Measurements from ENCODE around the gene PPP6R3. TPM values are rescaled to one million over a fixed set of nuclear protein-coding genes. Genes with fewer than 3 reads are reported as not detected.

PPP6R3 gene
- polyA plus RNA-seq, 1 donor (not counting 4 experiments of a cell fraction or from before 2014, with no cell fraction given), result 50.2 TPM

GRCh38 chr11:68412593-68413475 is 47.7 kb upstream of the PPP6R3 start:
- TF ChIP-seq EZH2 (IDR thresholded peaks at IDR 0.05; ENCODE audit: low read length) (no peak), CTCF (optimal IDR thresholded peaks at IDR 0.05 in 1 of 3, IDR thresholded peaks at IDR 0.05 in 1 of 3, conservative IDR thresholded peaks at IDR 0.05 in 1 of 3; ENCODE audit: extremely low read depth in 1 of 3, insufficient read depth in 2 of 3, low read length in 3 of 3) (no peak)
- Histone ChIP-seq H3K27ac (ENCODE audit: control insufficient read depth, insufficient read depth, low read length) (no peak overlapping the region), H2AFZ (ENCODE audit: control insufficient read depth, low read length) (no peak overlapping the region), H3K9me1 (ENCODE audit: control insufficient read depth, extremely low read depth, insufficient read depth, low read length) (no peaks in the 10 kb centered on the region), H3K4me2 (ENCODE audit: control insufficient read depth, extremely low read depth, insufficient read depth, low read depth, low read length) (no peak overlapping the region), H3K79me2 (ENCODE audit: control insufficient read depth, insufficient read depth, low read length) (no peaks in the 10 kb centered on the region), H3K27me3 (ENCODE audit: control insufficient read depth, extremely low read depth, insufficient read depth, low read length) (no peaks in the 10 kb centered on the region), H3K36me3 (ENCODE audit: control insufficient read depth in 2 of 2, extremely low read depth in 1 of 2, insufficient read depth in 2 of 2, low read length in 2 of 2) (peaks cover 25 to 28% of the 10 kb centered on the region in 2 experiments), H3K9ac (ENCODE audit: control insufficient read depth, extremely low read depth, insufficient read depth, low read length) (no peak overlapping the region), H3K4me3 (ENCODE audit: control insufficient read depth in 2 of 3, extremely low read depth in 1 of 3, insufficient read depth in 2 of 3, low read depth in 1 of 3, low read length in 3 of 3) (no peak overlapping the region), H4K20me1 (ENCODE audit: control insufficient read depth, extremely low read depth, insufficient read depth, low read length) (no peaks in the 10 kb centered on the region), H3K4me1 (ENCODE audit: control insufficient read depth, extremely low read depth, insufficient read depth, low read length) (no peaks in the 10 kb centered on the region), H3K9me3 (ENCODE audit: control insufficient read depth, low read depth, low read length) (no peaks in the 10 kb centered on the region)
- DNase-seq (ENCODE audit: low read depth, low spot score), result no peak
- FAIRE-seq, result no peak
- dilution Hi-C loops (cut with MboI; ENCODE audit: extremely low pct_ligation_motif_present, low sequenced_read_pairs), result no loop called here

- no peaks in the 10 kb centered on the region for H3K79me2 ChIP-seq (ENCODE audit: control insufficient read depth, insufficient read depth, low read length)
- TF ChIP-seq EZH2 (IDR thresholded peaks at IDR 0.05; ENCODE audit: low read length), result no peak
- TF ChIP-seq CTCF (optimal IDR thresholded peaks at IDR 0.05 in 1 of 3, IDR thresholded peaks at IDR 0.05 in 1 of 3, conservative IDR thresholded peaks at IDR 0.05 in 1 of 3; ENCODE audit: extremely low read depth in 1 of 3, insufficient read depth in 2 of 3, low read length in 3 of 3), result no peak
- no peaks in the 10 kb centered on the region for H3K4me1 ChIP-seq (ENCODE audit: control insufficient read depth, extremely low read depth, insufficient read depth, low read length)
- no peak overlapping the region for H3K27ac ChIP-seq (ENCODE audit: control insufficient read depth, insufficient read depth, low read length)
- H3K9ac ChIP-seq (ENCODE audit: control insufficient read depth, extremely low read depth, insufficient read depth, low read length), result no peak overlapping the region
- no peak overlapping the region for H2AFZ ChIP-seq (ENCODE audit: control insufficient read depth, low read length)
- no peak for DNase-seq (ENCODE audit: low read depth, low spot score)
- no peak overlapping the region for H3K4me3 ChIP-seq (ENCODE audit: control insufficient read depth in 2 of 3, extremely low read depth in 1 of 3, insufficient read depth in 2 of 3, low read depth in 1 of 3, low read length in 3 of 3)
- FAIRE-seq, result no peak
- H4K20me1 ChIP-seq (ENCODE audit: control insufficient read depth, extremely low read depth, insufficient read depth, low read length), result no peaks in the 10 kb centered on the region
- no peaks in the 10 kb centered on the region for H3K27me3 ChIP-seq (ENCODE audit: control insufficient read depth, extremely low read depth, insufficient read depth, low read length)
- no peaks in the 10 kb centered on the region for H3K9me1 ChIP-seq (ENCODE audit: control insufficient read depth, extremely low read depth, insufficient read depth, low read length)
- peaks cover 26 to 28% of the 10 kb centered on the region in 2 experiments for H3K36me3 ChIP-seq (ENCODE audit: control insufficient read depth in 2 of 2, extremely low read depth in 1 of 2, insufficient read depth in 2 of 2, low read length in 2 of 2)
- no peak overlapping the region for H3K4me2 ChIP-seq (ENCODE audit: control insufficient read depth, extremely low read depth, insufficient read depth, low read depth, low read length)
- dilution Hi-C loops (cut with MboI; ENCODE audit: extremely low pct_ligation_motif_present, low sequenced_read_pairs), result no loop called here
- no peaks in the 10 kb centered on the region for H3K9me3 ChIP-seq (ENCODE audit: control insufficient read depth, low read depth, low read length)
These were observed 47.0 kb upstream of the PPP6R3 start for GRCh38 chr11:68413591-68413999.
